NCI-H345 treated with DMSO at 0.1 percent for 48 hours (cell line): ENCODE results near the gene PTPRD.

Source experiments
- DNase-seq: peaks from one replicate; lab custom pipeline; 2025; ENCODE audit not compliant: unreplicated experiment; lab: John Stamatoyannopoulos, UW

PTPRD gene

GRCh38 chr9:8430945-8431344 is 2181.9 kb downstream of the PTPRD start:
- DNase-seq = no peak

- DNase-seq = no peak
These were observed 2183.0 kb downstream of the PTPRD start for GRCh38 chr9:8429768-8430167.

DNA sequence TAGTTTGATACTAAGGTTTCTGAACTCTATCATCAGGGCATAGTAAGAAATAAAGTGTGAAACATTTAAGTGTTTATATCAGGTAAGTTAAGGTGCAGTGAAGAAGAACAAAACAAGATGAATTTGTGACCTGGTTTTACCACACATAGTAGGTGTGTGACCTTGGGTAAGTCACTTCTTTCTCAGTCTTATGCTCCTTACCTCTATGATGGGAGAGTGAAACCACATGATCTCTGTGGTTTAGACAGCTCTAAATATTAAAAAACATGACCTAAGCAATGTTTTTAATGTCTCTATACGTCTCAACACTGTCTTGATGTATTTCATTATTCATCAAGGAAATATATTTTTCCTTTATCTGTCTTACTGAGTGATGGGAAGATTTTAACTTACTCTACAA is 2183.6 kb downstream of the PTPRD start:
- DNase-seq = no peak

DNA sequence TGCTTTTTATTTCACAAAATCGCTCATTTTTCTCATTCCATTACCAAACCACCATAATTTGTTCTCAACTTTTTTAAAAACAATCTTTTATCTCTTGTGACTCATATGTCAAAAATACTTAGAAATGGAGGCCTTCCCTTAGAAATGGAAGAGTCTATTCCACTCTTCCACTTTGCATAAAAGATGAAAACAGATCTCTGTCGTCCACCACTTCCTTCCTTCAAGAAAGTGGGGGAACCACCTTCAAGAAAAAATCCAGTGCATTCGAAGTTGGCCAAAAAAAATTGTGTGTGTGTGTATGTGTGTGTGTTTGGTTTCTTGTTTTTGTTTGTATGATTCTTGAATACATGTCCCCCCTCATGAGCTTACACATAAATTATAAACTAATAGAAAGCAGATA is 2184.4 kb downstream of the PTPRD start:
- DNase-seq = no peak

DNA sequence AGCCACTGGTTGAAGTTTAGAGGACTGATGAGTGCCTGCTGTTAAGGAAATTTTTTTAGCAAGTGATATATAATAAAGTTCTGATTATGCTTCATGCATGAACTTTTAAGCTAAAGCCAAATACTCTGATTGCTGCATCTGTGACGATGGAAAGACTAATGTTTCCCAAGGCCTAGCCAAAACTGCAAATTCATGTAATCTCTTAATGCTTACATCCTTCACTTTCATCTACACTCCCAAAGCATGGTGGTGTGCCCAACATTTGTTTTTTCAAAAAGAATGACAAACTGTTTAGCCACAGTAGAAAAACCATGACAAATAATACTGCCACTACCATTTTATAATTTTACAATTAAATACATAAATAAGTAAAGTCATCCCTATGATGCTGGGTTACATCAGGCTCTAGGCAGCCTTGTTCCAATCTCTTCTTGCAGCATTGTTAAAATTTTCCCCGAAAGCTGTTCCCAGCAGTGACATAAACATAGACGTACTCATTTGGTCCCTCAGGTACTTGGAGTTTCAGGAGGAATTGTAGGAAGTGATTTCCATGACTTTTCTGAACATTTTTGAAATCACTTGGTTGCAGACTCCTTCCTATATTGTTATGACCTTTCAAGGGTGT is 2187.9 kb downstream of the PTPRD start:
- no peak for DNase-seq

DNA sequence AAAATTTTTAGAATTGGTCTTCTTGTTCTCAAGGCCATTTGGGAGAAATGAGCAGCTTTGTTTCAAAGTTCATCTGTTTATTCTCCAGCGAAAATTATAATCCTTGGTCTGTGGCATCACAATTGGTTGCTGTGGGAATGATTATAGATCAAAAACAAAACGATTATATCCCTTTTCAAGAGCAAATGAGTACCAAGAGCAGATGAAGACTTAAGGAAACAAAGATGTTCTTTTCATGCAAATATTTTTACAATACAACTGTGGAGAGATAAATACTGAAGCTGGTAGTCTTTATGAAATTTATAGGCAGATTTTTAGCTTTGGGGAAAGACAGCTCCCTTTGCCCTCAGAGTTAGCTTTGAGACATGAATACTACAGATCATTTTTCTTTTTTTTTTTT is 2192.4 kb downstream of the PTPRD start:
- no peak for DNase-seq

- DNase-seq = no peak
These were observed 2193.1 kb downstream of the PTPRD start for GRCh38 chr9:8419596-8420275.

DNA sequence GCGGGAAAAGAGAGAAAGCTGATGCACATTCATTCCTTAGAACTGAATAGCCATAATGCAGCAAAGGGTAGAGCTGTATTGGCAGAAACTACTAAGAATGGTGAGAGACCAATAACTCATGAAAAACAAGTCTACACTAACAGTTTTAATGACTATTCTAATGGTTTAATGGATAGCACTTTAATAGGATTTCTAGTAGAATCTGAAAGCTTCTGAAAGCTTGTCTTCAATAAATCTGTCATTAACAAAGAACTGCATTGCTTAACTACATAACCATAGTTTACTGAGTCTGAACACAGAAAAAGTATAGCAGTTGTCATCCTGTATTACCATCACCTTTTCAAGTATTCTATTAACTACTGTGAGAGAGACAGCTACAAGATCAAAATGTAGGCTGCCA is 2195.5 kb downstream of the PTPRD start:
- no peak for DNase-seq

DNA sequence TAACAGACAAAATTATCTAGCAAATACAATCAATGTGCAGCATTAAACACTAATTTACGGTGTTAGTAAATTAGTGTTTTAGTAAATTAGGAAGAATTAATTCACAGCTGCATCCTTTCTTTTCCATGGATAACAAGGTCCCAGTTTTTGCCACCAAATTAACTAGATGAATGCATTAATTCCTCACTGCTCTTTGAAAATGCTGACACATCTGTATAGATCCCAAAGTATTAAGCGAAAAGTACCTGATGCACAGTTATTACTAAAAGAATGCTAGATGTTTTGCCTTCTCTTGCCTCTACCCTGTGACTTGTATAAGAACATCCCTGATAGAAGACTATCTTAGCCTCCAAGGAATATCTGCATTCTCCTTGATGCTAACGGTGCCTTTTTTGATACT is 2200.5 kb downstream of the PTPRD start:
- no peak for DNase-seq

DNA sequence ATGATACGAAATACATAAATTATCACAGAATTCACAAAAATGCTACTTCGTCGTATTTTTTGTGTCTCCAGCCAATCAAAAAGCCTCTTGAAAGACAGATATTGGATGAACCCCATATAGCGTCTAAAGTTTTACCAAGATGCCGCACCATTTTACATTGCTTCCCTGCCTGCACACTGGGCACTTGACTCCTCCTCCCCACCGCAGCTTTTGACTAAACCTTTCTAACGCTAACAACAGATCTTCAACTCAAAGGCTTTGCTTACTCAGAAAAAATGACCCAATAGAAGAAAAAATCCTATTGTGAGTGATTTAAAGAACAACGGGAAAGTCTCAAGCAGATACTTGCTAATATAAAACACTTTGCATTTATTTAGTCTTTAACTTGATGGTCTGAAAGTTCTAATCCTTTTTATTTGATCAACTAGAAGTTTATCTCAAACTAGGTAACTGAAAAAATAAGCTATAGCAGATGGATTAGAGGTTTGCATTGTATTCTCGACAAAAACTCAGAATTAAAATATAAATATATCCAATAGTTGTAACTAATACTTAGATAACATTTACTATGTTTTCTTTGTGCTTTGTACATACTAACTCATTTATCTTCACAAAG is 2204.1 kb downstream of the PTPRD start:
- DNase-seq = no peak

DNA sequence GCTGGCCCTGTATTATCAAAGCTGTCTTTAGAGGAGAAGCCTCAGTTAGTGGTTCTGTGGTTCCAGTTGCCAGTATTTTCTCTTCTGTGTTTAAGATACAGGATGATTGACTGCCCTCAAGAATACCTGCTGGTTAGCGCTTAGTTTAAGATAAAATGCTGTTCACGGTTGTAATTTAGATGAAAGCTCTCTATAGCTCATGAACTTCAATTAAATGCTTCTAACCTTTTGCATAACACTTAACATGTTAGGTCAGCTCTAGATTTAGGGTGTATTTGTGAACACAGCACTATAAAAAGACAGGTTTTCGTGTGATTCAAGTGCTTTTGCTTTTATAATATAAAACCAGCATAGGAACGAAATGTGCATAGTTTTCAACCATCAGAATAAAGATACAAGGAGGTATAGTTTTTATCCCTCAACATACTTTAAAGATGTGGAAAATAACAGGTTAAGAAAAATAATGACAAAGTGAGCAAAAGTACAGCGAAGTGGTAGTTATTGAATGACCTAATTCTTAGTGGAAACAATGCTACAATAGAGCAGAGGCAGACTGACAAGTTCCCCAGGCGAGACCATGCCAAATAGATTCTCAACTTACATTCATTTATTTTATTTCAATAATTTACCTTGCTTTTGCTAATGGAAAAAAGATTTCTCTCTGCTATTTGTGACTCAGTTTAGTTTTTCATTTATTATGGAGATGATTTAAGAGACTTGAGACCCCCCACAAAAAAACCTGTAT is 2210.7 kb downstream of the PTPRD start:
- peak; percentile 33 for DNase-seq

DNA sequence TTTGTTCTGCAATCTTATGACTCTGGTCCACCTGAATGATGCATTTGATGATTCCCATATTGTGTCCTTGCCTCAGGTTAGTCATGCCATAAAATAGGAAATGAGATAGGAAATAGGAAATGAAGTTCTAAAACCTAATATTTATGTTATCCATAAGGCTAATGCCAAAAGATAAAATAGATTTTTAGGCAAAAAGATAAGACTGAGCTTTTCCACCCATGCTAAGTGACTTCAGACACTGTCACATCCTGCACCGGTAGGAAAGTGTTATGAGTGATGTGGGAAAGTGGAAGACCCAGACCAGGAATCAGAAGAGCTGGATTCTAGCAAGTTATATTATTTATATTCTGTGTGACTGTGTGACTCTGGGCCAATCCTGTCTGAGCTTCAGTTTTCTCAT is 2212.4 kb downstream of the PTPRD start:
- DNase-seq = no peak

GRCh38 chr9:8395022-8395421 is 2217.8 kb downstream of the PTPRD start:
- no peak for DNase-seq

GRCh38 chr9:8394341-8394740 is 2218.5 kb downstream of the PTPRD start:
- DNase-seq = no peak

- DNase-seq = no peak
These were observed 2219.9 kb downstream of the PTPRD start for GRCh38 chr9:8392866-8393265.

GRCh38 chr9:8391566-8391965 is 2221.2 kb downstream of the PTPRD start:
- no peak for DNase-seq

- DNase-seq = no peak
These were observed 2221.7 kb downstream of the PTPRD start for GRCh38 chr9:8391132-8391531.

DNA sequence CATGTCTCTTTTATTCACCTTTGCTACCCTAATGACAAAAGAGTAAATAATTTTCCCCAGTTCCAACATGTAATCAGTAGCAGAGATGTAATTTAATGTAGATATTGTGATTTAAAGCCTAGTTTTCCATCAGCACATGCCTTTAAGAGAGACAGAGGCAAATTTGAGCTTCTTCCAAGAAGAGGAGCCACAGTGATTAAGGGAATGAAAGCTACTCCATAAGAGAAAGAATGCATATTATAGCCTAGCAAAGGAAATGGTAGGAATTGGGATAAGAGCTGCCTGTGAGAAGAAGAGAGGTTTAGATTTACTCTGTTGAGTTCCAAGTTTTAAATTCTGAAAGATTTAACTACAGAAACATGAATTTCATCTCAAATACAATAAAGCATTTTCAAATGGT is 2222.2 kb downstream of the PTPRD start:
- DNase-seq = no peak

DNA sequence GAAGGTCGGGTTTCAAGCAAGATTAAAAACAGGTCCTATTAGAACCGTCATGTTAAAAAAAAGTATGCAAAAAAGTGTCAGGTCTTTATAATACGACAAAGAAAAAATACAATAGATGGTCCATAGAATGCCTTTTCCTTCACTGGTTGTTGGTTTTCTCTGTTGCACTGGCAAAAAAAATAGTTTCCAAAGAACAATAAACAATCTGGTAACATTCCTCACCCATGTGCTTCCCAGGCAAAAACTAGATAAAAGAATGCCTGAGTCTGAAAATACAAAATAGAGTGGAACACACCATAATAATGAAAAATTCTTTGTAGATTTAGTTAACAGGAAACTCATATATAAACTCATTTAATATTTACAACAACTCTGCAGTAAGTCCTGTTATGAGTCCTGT is 2223.3 kb downstream of the PTPRD start:
- no peak for DNase-seq

- DNase-seq = no peak
These were observed 2224.7 kb downstream of the PTPRD start for GRCh38 chr9:8388132-8388531.

DNA sequence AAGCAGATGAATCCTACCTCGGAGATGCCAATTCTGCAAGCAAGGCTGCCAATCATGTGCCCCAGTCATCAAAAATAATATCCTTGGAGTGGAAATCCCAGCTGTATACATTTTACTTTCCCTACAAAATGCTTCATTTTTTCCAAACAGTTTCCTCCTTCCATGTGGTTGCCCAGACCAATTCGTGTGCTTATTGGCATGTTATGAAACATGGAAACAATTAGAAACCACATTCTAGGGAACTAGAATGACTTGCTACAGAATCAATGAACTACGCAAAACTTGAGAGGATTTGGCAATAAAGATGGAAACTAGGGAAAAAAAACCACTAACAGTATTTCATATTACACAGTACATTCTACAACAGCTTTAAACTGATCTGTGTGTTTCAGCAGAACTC is 2228.7 kb downstream of the PTPRD start:
- DNase-seq = no peak
